NCI-H146 treated with DMSO at 0.1 percent for 48 hours (cell line): Measurements from ENCODE around the gene COL12A1.
"Not testable (repeated sequence)": the region's sequence is repeated elsewhere in the genome, so short reads cannot be mapped to it uniquely, and the experiment has no call there.

Experiments used
- DNase-seq: peaks from one replicate; lab custom pipeline; 2025; ENCODE audit not compliant: unreplicated experiment; lab: John Stamatoyannopoulos, UW

The COL12A1 gene

GRCh38 chr6:75213112-75213511 is 7.3 kb upstream of the COL12A1 start:
- DNase-seq: no peak

GRCh38 chr6:75211920-75212590 is 6.2 kb upstream of the COL12A1 start:
- DNase-seq: no peak

GRCh38 chr6:75210885-75211739 is 5.3 kb upstream of the COL12A1 start:
- peak; percentile 11 for DNase-seq

- DNase-seq: no peak
Observed at GRCh38 chr6:75209184-75209723, 3.4 kb upstream of the COL12A1 start.

GRCh38 chr6:75208298-75209183 is 2.7 kb upstream of the COL12A1 start:
- DNase-seq: peak; percentile 28

GRCh38 chr6:75206576-75207342 is 906 bp upstream of the COL12A1 start:
- DNase-seq: no peak

- no peak for DNase-seq
Observed at GRCh38 chr6:75204959-75205775, 686 bp downstream of the COL12A1 start.

GRCh38 chr6:75204217-75204958 is 1.5 kb downstream of the COL12A1 start:
- DNase-seq: peak; percentile 22

GRCh38 chr6:75203721-75204120 is 2.1 kb downstream of the COL12A1 start:
- no peak for DNase-seq

- no peak for DNase-seq
Observed at GRCh38 chr6:75202676-75203131, 3.1 kb downstream of the COL12A1 start.

- DNase-seq: peak; percentile 68
Observed at GRCh38 chr6:75201901-75202672, 3.8 kb downstream of the COL12A1 start.

GRCh38 chr6:75201021-75201420 is 4.8 kb downstream of the COL12A1 start:
- DNase-seq: no peak

GRCh38 chr6:75199889-75200288 is 6.0 kb downstream of the COL12A1 start:
- no peak for DNase-seq

- DNase-seq: no peak
Observed at GRCh38 chr6:75196081-75196687, 9.7 kb downstream of the COL12A1 start.

GRCh38 chr6:75188221-75188925 is 17.5 kb downstream of the COL12A1 start:
- no peak for DNase-seq

GRCh38 chr6:75186581-75186980 is 19.3 kb downstream of the COL12A1 start:
- not testable (repeated sequence) for DNase-seq

- DNase-seq: no peak
Observed at GRCh38 chr6:75183099-75183541, 22.7 kb downstream of the COL12A1 start.
